ENCODE results near the gene SLC41A3. TPM values are rescaled to one million over a fixed set of nuclear protein-coding genes. Genes with fewer than 3 reads are reported as not detected.
"Not testable (repeated sequence)": the region's sequence is repeated elsewhere in the genome, so short reads cannot be mapped to it uniquely, and the experiment has no call there.

SLC41A3 gene
- total RNA-seq, 4 donors from 2014 or later, result 56.1 to 72.2 (median 59.7) TPM

GRCh38 chr3:125967156-125967555 is 116.8 kb downstream of the SLC41A3 start:
- DNase-seq, result no peak
- no peak overlapping the region for H3K4me3 ChIP-seq (replicated peaks in 1 of 3)
- no peaks in the 10 kb centered on the region for H3K27me3 ChIP-seq
- H3K4me1 ChIP-seq, result peaks cover 3 to 8% of the 10 kb centered on the region in 2 donors
- no peaks in the 10 kb centered on the region for H3K36me3 ChIP-seq
- no peaks in the 10 kb centered on the region for H3K9me3 ChIP-seq
- no peak for TF ChIP-seq POLR2A (IDR thresholded peaks at IDR 0.05)
- TF ChIP-seq, protein P1, sequence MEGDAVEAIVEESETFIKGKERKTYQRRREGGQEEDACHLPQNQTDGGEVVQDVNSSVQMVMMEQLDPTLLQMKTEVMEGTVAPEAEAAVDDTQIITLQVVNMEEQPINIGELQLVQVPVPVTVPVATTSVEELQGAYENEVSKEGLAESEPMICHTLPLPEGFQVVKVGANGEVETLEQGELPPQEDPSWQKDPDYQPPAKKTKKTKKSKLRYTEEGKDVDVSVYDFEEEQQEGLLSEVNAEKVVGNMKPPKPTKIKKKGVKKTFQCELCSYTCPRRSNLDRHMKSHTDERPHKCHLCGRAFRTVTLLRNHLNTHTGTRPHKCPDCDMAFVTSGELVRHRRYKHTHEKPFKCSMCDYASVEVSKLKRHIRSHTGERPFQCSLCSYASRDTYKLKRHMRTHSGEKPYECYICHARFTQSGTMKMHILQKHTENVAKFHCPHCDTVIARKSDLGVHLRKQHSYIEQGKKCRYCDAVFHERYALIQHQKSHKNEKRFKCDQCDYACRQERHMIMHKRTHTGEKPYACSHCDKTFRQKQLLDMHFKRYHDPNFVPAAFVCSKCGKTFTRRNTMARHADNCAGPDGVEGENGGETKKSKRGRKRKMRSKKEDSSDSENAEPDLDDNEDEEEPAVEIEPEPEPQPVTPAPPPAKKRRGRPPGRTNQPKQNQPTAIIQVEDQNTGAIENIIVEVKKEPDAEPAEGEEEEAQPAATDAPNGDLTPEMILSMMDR (IDR thresholded peaks at IDR 0.05), result no peak
- intact Hi-C loops (cut with DNase I), result no loop called here
- H3K27ac ChIP-seq, result no peak overlapping the region

GRCh38 chr3:125965505-125965904 is 118.4 kb downstream of the SLC41A3 start:
- TF ChIP-seq, protein P1 (IDR thresholded peaks at IDR 0.05), result no peak
- no peak for TF ChIP-seq POLR2A (IDR thresholded peaks at IDR 0.05)
- Histone ChIP-seq H3K27me3 (no peaks in the 10 kb centered on the region), H3K4me1 (peaks cover 0 to 3% of the 10 kb centered on the region in 2 donors), H3K27ac (no peak overlapping the region), H3K36me3 (no peaks in the 10 kb centered on the region), H3K4me3 (replicated peaks in 1 of 3) (no peak overlapping the region), H3K9me3 (no peaks in the 10 kb centered on the region)
- no peak for DNase-seq
- intact Hi-C loops (cut with DNase I), result no loop called here
- 94 to 97% methylated on average over 3 of the region's 3 CpGs for WGBS, 2 donors

GRCh38 chr3:125963834-125964233 is 120.1 kb downstream of the SLC41A3 start:
- H3K27ac ChIP-seq; intact Hi-C loops (cut with DNase I): not testable (repeated sequence)

GRCh38 chr3:125961289-125961589 is 122.7 kb downstream of the SLC41A3 start:
- no peak for TF ChIP-seq POLR2A (IDR thresholded peaks at IDR 0.05)
- H3K4me1 ChIP-seq, result no peaks in the 10 kb centered on the region
- WGBS, 2 donors, result 30 to 87% methylated on average over 1 to 3 of the region's 6 CpGs
- H3K36me3 ChIP-seq, result no peaks in the 10 kb centered on the region
- H3K9me3 ChIP-seq, result no peaks in the 10 kb centered on the region
- DNase-seq, result no peak
- intact Hi-C loops (cut with DNase I), result no loop called here
- H3K4me3 ChIP-seq (replicated peaks in 1 of 3), result no peak overlapping the region
- H3K27me3 ChIP-seq, result no peaks in the 10 kb centered on the region
- no peak overlapping the region for H3K27ac ChIP-seq

More at GRCh38 chr3:125963834-125964233, 120.1 kb downstream of the SLC41A3 start:
- DNase-seq; H3K9me3 ChIP-seq; H3K36me3 ChIP-seq; H3K4me1 ChIP-seq; H3K27me3 ChIP-seq; H3K4me3 ChIP-seq (replicated peaks in 1 of 3): not testable (repeated sequence)
- 79 to 81% methylated on average over 1 of the region's 1 CpG for WGBS, 2 donors

- H3K4me1 ChIP-seq, result no peaks in the 10 kb centered on the region
- intact Hi-C loops (cut with DNase I), result no loop called here
- 90 to 92% methylated on average over 8 to 11 of the region's 11 CpGs for WGBS, 2 donors
- no peaks in the 10 kb centered on the region for H3K9me3 ChIP-seq
- no peak overlapping the region for H3K27ac ChIP-seq
- DNase-seq, result no peak
- no peaks in the 10 kb centered on the region for H3K36me3 ChIP-seq
- no peaks in the 10 kb centered on the region for H3K27me3 ChIP-seq
- no peak overlapping the region for H3K4me3 ChIP-seq (replicated peaks in 1 of 3)
- no peak for TF ChIP-seq POLR2A (IDR thresholded peaks at IDR 0.05)
- TF ChIP-seq, protein P1 (IDR thresholded peaks at IDR 0.05), result no peak
Observed at GRCh38 chr3:125960456-125961288, 123.3 kb downstream of the SLC41A3 start.

GRCh38 chr3:125960066-125960424 is 123.9 kb downstream of the SLC41A3 start:
- Histone ChIP-seq H3K4me1 (no peaks in the 10 kb centered on the region), H3K4me3 (replicated peaks in 1 of 3) (no peak overlapping the region), H3K27ac (no peak overlapping the region), H3K27me3 (no peaks in the 10 kb centered on the region), H3K36me3 (no peaks in the 10 kb centered on the region), H3K9me3 (no peaks in the 10 kb centered on the region)
- no peak for TF ChIP-seq POLR2A (IDR thresholded peaks at IDR 0.05)
- TF ChIP-seq, protein P1 (IDR thresholded peaks at IDR 0.05), result no peak
- intact Hi-C loops (cut with DNase I), result no loop called here
- WGBS, 2 donors, result 88 to 96% methylated on average over 1 to 4 of the region's 14 CpGs
- no peak for DNase-seq
